Posterior vena cava (tissue), 2 donors: Measurements from ENCODE around the gene SLC27A2. TPM values are rescaled to one million over a fixed set of nuclear protein-coding genes. Genes with fewer than 3 reads are reported as not detected.
"Not testable (repeated sequence)": the region's sequence is repeated elsewhere in the genome, so short reads cannot be mapped to it uniquely, and the experiment has no call there.

Experiments used
- DNase-seq: peaks from one replicate; pipeline ENCODE4 v3.0.0-alpha.2; 2020; ENCODE audit warnings: low spot score
- intact Hi-C, 2 donors: fragments of 100-400 bp; cut with DNase I; formaldehyde crosslinking; loops; one replicate each; pipeline versions ENCODE4 v1.14.1 to v1.14.2; 2022 to 2023
- long read RNA-seq, 2 donors: library from polyadenylated mRNA; unstranded; transcript quantifications; one replicate each; pipeline ENCODE4 v2.0.0, GENCODE V29; 2020 to 2021
- total RNA-seq, 2 donors: library from RNA; stranded (reverse); fragmentation: NEBNext Ultra II Directional; extraction: Animal tissue kit (Norgen Biotek cat#: 25700); gene quantifications; one replicate each; pipeline ENCODE4 v1.2.1, GENCODE V29; 2021
- donor health status: DM: yes; HTN: yes; CAD: no.
- donor health status: DM: yes; HTN: yes; CAD: no.

Gene SLC27A2
- total RNA-seq, result 1 to 10 TPM in 1 of 2 donors, under 1 TPM in 1; 0.33 to 1.1 TPM
- long read RNA-seq, donor 1, partial matches to known transcripts, result 0 of 1 reads
- long read RNA-seq, donor 1, other reads (novel, unspliced or antisense), result 0 of 1 reads
- long read RNA-seq, donor 2, partial matches to known transcripts, result 0 of 1 reads
- long read RNA-seq, donor 2, other reads (novel, unspliced or antisense), result 1 of 1 reads

GRCh38 chr15:50181969-50182218 is at the start of gene SLC27A2:
Gene SLC27A2, plus strand, starts transcription at chr15:50182196. Its CDS starts 232 bp downstream, at chr15:50182428.
- peak; percentile 83 for DNase-seq
- intact Hi-C loops, result no loop called here

- DNase-seq, result not testable (repeated sequence)
- intact Hi-C loops, result loop anchor here in 1 of 2 donors (10.0 kb wide), 1 partner anchor 78 kb away; no protein-coding TSS in a partner anchor
Measured at GRCh38 chr15:50132251-50132984, 49.6 kb upstream of the SLC27A2 start.

GRCh38 chr15:50134524-50135024 is 47.4 kb upstream of the SLC27A2 start:
- intact Hi-C loops, result loop anchor here in 1 of 2 donors (10.0 kb wide), 1 partner anchor 80 kb away; no protein-coding TSS in a partner anchor
- DNase-seq, result no peak

- intact Hi-C loops, result loop anchor here in 1 of 2 donors (10.0 kb wide), 1 partner anchor 80 kb away; no protein-coding TSS in a partner anchor
- no peak for DNase-seq
Measured at GRCh38 chr15:50135031-50135551, 46.9 kb upstream of the SLC27A2 start.

- DNase-seq, result no peak
- intact Hi-C loops, result loop anchor here in 1 of 2 donors (10.0 kb wide), 1 partner anchor 83 kb away; no protein-coding TSS in a partner anchor
Measured at GRCh38 chr15:50137330-50137761, 44.6 kb upstream of the SLC27A2 start.

- intact Hi-C loops, result loop anchor here in 1 of 2 donors (10.0 kb wide), 1 partner anchor 83 kb away; no protein-coding TSS in a partner anchor
- no peak for DNase-seq
Measured at GRCh38 chr15:50137893-50138292, 44.1 kb upstream of the SLC27A2 start.

- intact Hi-C loops, result loop anchor here in 1 of 2 donors (10.0 kb wide), 1 partner anchor 84 kb away; no protein-coding TSS in a partner anchor
- no peak for DNase-seq
Measured at GRCh38 chr15:50138391-50138790, 43.6 kb upstream of the SLC27A2 start.

GRCh38 chr15:50140098-50140497 is 41.9 kb upstream of the SLC27A2 start:
- intact Hi-C loops, result loop anchor here in 1 of 2 donors (10.0 kb wide), 2 partner anchors 905 to 1275 kb away; no protein-coding TSS in a partner anchor
- no peak for DNase-seq

GRCh38 chr15:50140983-50141382 is 41.0 kb upstream of the SLC27A2 start:
- intact Hi-C loops, result loop anchor here in 1 of 2 donors (10.0 kb wide), 2 partner anchors 906 to 1276 kb away; no protein-coding TSS in a partner anchor
- DNase-seq, result no peak

DNA sequence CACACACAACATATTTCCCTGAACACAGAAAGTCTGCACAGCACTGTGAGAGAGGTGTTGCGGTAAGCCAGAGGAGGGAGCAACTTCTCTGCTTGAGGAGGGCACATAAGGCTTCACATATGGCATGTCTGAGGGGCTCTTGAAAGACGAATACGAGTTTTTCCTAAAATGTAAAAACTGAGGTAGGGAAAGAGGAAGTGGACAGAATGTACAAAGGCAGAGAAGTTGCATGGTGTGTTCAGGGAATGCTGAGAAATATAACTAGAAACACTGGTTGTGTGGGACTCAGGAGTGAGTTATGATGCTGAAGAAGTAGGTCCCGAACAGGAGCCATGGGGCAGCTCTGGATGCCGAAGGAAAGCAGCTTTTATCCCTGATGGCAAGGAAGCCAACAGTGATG is 40.1 kb upstream of the SLC27A2 start:
- DNase-seq, result no peak
- intact Hi-C loops, result loop anchor here in 1 of 2 donors (10.0 kb wide), 2 partner anchors 907 to 1277 kb away; no protein-coding TSS in a partner anchor

- DNase-seq, result no peak
- intact Hi-C loops, result loop anchor here in 1 of 2 donors (10.0 kb wide), 2 partner anchors 909 to 1279 kb away; no protein-coding TSS in a partner anchor
Measured at GRCh38 chr15:50143255-50143860, 38.6 kb upstream of the SLC27A2 start.

DNA sequence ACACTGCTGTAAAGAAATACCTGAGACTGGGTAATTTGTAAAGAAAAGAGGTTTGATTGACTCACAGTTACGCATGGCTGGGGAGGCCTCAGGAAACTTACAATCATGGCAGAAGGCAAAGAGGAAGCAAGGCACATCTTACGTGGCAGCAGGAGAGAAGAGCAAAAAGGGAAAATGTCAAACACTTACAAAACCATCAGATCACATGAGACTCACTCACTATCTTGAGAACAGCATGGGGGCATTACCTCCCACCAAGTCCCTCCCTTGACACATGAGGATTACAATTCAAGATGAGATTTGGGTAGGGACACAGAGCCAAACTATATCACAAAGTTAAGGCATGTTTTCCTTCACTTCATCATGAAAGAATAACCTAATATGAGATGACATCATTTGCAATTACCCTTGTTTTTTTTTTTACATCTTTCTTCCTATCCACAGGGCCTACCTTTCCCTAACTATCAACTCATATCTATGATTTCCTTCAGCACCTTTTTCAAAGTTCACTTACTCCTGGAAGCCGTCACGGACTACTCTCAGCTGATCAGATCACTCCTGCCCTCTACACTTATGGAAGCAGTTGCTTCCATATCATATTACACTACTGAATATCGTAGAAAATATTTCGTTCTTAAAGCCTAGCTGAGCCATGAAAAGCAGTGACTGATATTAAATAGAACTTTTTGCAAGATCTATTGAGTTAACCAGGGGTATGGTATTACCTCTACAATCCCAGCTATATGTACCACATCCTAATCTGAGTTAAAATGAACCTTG is 37.5 kb upstream of the SLC27A2 start:
- DNase-seq, result no peak
- intact Hi-C loops, result loop anchor here in 1 of 2 donors (10.0 kb wide), 2 partner anchors 910 to 1280 kb away; no protein-coding TSS in a partner anchor

GRCh38 chr15:50145451-50145872 is 36.5 kb upstream of the SLC27A2 start:
- intact Hi-C loops, result loop anchor here in 1 of 2 donors (10.0 kb wide), 2 partner anchors 911 to 1281 kb away; no protein-coding TSS in a partner anchor
- no peak for DNase-seq

GRCh38 chr15:50146632-50147031 is 35.4 kb upstream of the SLC27A2 start:
- no peak for DNase-seq
- intact Hi-C loops, result loop anchor here in 1 of 2 donors (10.0 kb wide), 2 partner anchors 912 to 1282 kb away; no protein-coding TSS in a partner anchor

DNA sequence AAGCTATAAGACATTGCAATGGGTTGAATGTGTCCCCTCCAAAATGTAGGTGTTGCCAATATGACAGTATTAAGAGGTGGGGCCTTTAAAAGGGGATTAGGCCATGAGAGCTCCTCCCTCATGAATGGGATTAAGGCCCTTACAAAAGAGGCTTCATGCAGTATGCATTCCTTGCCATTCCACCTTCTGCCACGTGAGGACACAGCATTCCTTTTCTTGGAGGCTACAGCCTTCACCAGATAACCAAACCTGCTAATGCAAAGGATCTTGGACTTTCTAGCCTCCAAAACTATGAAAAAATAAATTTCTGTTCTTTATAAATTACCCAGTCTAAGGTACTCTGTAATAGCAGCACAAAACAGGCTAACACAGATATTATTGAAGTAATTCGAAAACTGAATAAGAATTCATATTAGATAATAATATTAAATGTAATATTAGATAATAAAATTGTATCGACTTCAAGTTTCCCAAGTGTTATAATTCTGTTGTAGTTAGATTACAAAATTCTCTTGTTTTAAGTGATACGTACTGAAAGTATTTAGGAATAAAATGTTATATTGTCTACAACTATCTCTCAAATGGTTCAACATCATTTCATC is 33.5 kb upstream of the SLC27A2 start:
- DNase-seq, result no peak
- intact Hi-C loops, result loop anchor here in 1 of 2 donors (10.0 kb wide), 2 partner anchors 914 to 1284 kb away; no protein-coding TSS in a partner anchor

GRCh38 chr15:50149090-50149489 is 32.9 kb upstream of the SLC27A2 start:
- intact Hi-C loops, result loop anchor here in 1 of 2 donors (10.0 kb wide), 2 partner anchors 914 to 1284 kb away; no protein-coding TSS in a partner anchor
- DNase-seq, result no peak

DNA sequence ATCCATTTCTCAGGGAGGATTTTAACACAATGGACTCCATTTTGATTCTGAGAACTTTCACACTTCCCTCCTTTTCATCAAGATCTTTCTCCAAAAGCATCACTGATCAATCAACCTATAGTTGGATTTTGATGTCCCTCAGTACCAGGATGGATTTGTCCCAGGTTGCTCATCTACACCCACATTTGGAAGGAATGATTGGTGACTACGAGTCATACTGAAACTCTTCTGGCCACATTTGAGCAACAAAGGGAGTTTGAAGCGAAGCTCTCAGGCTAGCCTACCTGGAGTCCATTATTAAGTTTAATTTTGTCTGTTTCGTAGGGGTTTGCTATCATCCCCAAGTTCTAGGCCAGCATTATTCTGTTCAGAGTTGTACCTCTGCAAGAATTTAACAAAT is 31.6 kb upstream of the SLC27A2 start:
- DNase-seq, result no peak
- intact Hi-C loops, result no loop called here

DNA sequence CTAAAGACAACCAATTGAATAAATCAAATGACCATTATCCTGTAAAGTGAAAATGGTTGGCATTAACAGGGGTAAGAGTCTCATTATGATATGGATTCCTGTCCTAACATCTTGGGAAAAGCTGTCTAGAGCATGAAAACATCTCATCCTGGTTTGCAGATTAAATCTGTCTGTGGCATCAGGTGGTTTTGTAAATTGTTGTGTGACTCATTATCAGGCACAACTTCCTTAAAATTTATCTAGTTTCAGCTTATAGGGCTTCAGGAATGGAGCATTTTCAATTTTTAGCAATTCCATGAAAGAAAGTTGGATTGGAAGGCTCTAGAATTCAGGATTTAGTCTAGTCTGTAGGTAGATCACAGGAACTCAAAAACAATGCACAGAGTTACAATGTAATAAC is 31.1 kb upstream of the SLC27A2 start:
- DNase-seq, result no peak
- intact Hi-C loops, result no loop called here
